ENCODE results near the gene ARHGEF40.

DNA sequence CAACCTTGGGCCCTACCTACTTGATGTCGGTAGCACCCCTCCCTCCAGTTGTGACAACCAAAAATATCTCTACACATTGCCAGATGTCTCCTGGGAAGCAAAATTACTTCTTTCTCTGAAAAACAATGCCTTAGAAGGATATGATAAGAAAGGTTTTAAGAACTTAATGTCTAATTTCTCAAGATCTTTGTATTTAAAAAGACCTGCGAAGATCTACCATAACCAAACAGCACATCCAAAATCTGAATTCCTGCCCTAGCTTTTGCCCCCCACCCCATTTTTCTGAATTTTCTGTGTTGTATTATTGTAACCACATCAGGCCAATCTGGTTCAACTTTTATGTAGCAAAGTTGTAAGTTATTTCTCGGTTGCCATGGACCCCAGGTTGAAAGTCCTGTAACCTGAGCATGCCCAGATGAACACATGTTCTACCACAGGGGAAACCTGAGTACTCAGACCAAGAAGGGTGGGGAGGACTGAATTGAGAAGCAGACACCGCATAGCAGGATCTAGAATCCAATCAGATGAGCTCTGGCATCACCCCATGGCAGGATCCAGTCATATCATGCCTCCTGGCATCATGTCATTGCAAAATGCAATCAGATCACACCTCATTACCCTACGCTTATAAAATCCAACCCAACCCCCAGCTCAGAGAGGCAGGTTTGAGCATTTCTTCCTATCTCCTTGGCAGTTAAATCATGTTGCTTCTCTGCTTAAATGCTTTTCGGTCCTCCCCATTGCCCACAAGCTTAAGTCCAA lies 39.5 kb downstream of the ARHGEF40 start:
- TF ChIP-seq OVOL2 (CRISPR knock-in tag; IDR thresholded peaks at IDR 0.05; ENCODE audit: borderline replicate concordance), result no peak
- TF ChIP-seq, protein P1, sequence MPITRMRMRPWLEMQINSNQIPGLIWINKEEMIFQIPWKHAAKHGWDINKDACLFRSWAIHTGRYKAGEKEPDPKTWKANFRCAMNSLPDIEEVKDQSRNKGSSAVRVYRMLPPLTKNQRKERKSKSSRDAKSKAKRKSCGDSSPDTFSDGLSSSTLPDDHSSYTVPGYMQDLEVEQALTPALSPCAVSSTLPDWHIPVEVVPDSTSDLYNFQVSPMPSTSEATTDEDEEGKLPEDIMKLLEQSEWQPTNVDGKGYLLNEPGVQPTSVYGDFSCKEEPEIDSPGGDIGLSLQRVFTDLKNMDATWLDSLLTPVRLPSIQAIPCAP (CRISPR knock-in tag; IDR thresholded peaks at IDR 0.05), result no peak
- TF ChIP-seq CTCF (IDR thresholded peaks at IDR 0.05), result no peak
- TF ChIP-seq TEAD4 (CRISPR knock-in tag; IDR thresholded peaks at IDR 0.05), result no peak
- TF ChIP-seq ATF6 (CRISPR knock-in tag; IDR thresholded peaks at IDR 0.05), result no peak

All from WTC11 (cell line).